H1 (cell line): Measurements from ENCODE around the gene ZC3H12C. TPM values are rescaled to one million over a fixed set of nuclear protein-coding genes. Genes with fewer than 3 reads are reported as not detected.

Experiments used
- CHD1 ChIP-seq: IDR thresholded peaks from 2 replicates; pipeline ENCODE4 v1.6.1; 2012; ENCODE audit warnings: low read depth, low read length, improper control_type of control experiment
- CTCF ChIP-seq, 3 experiments: IDR thresholded peaks; 1 replicate in 2 of 3; 2 replicates in 1 of 3; pipeline versions ENCODE4 v1.5.1 to v1.6.1; 2011; ENCODE audit warnings: low read length in 3 of 3, mild to moderate bottlenecking in 3 of 3, inconsistent platforms in 2 of 3, low read depth in 1 of 3, moderate library complexity in 1 of 3; ENCODE audit not compliant: insufficient read depth in 1 of 3; ENCODE audit errors: control extremely low read depth in 1 of 3
- PHF8 ChIP-seq: fragments of 200-600 bp; sonication (generic); conservative IDR thresholded peaks from 2 replicates; pipeline ENCODE4 v1.7.1; 2012; ENCODE audit warnings: low read depth, mild to moderate bottlenecking, inconsistent platforms, low read length, moderate library complexity
- SRF ChIP-seq: IDR thresholded peaks from 2 replicates; pipeline ENCODE4 v1.6.1; 2011; ENCODE audit warnings: mild to moderate bottlenecking, low read depth, low read length, moderate library complexity
- polyA plus RNA-seq, 7 experiments: library from polyadenylated mRNA; depleted of rRNA in 3 of 7; stranded (reverse) in 5 of 7; unstranded in 2 of 7; fragments of >200 nt in 5 of 7; fragments of 200-250 nt in 2 of 7; gene quantifications; 1 replicate in 5 of 7; 2 replicates in 1 of 7; 4 replicates in 1 of 7; pipeline versions ENCODE4 v1.2.1 to v1.2.3, GENCODE V29; 2011 to 2013; ENCODE audit warnings: missing spikeins in 2 of 7, mixed read lengths in 2 of 7
- total RNA-seq: library from RNA; stranded (reverse); fragmentation: NEBNext Ultra II Directional; extraction: Animal tissue kit (Norgen Biotek cat#: 25700); gene quantifications from 2 replicates; pipeline ENCODE4 v1.2.1, GENCODE V29; 2021

ZC3H12C gene
- total and polyA plus RNA-seq, 2 of the 8 experiments (the other 6 are each of a cell fraction or from before 2014, with no cell fraction given) = 2.0 to 2.7 TPM

- TF ChIP-seq CTCF (IDR thresholded peaks at IDR 0.05; ENCODE audit: control extremely low read depth in 1 of 3, insufficient read depth in 1 of 3, low read depth in 1 of 3, low read length in 3 of 3) (no peak), CHD1 (no peak), SRF (no peak), PHF8 (no peak)
These were observed 79.4 kb downstream of the ZC3H12C start (continued) for GRCh38 chr11:110172468-110173065.
